ENCODE data around the gene SYN1. TPM values are rescaled to one million over a fixed set of nuclear protein-coding genes. Genes with fewer than 3 reads are reported as not detected.

Gene SYN1
- total RNA-seq, 1 donor from 2014 or later: 2.2 TPM

- Mint-ChIP-seq H3K4me3 (ENCODE audit: unreplicated experiment) (no peak overlapping the region), H3K27ac (ENCODE audit: unreplicated experiment) (no peak overlapping the region), H3K36me3 (ENCODE audit: low read depth, unreplicated experiment) (no peaks in the 10 kb centered on the region), H3K27me3 (ENCODE audit: low read depth, unreplicated experiment) (peaks cover 2% of the 10 kb centered on the region), H3K9me3 (ENCODE audit: unreplicated experiment) (no peaks in the 10 kb centered on the region), H3K4me1 (ENCODE audit: low read depth, unreplicated experiment) (no peaks in the 10 kb centered on the region)
- Histone ChIP-seq H2AFZ (ENCODE audit: low read depth, low read length) (no peak overlapping the region), H3K4me3 (ENCODE audit: insufficient read depth, low read depth, low read length) (no peak overlapping the region), H3K27ac (ENCODE audit: low read depth, low read length) (no peak overlapping the region), H3K4me1 (ENCODE audit: insufficient read depth, low read length) (no peaks in the 10 kb centered on the region), H3K9me3 (ENCODE audit: insufficient read depth, low read depth, low read length) (no peaks in the 10 kb centered on the region), H3K27me3 (ENCODE audit: insufficient read depth, low read length) (no peaks in the 10 kb centered on the region), H3K36me3 (ENCODE audit: insufficient read depth, low read length) (no peaks in the 10 kb centered on the region), H3K4me2 (ENCODE audit: low read length) (no peak overlapping the region), H3K9ac (ENCODE audit: low read length) (no peak overlapping the region), H4K20me1 (ENCODE audit: insufficient read depth, low read length) (no peaks in the 10 kb centered on the region), H3K79me2 (ENCODE audit: insufficient read depth, low read length) (no peaks in the 10 kb centered on the region)
- TF ChIP-seq CTCF (IDR thresholded peaks at IDR 0.05; ENCODE audit: insufficient read depth, low read depth, low read length) (no peak), EZH2 (IDR thresholded peaks at IDR 0.05; ENCODE audit: insufficient read depth, low read length) (no peak)
- DNase-seq (ENCODE audit: low read depth) (no peak), FAIRE-seq (no peak)
Measured at GRCh38 chrX:47529548-47529947, 90.1 kb downstream of the SYN1 start.

- H3K4me1 Mint-ChIP-seq (ENCODE audit: low read depth, unreplicated experiment): no peaks in the 10 kb centered on the region
- Histone ChIP-seq H3K9ac (ENCODE audit: low read length) (peak overlapping the region; percentile 77), H3K27me3 (ENCODE audit: insufficient read depth, low read length) (no peaks in the 10 kb centered on the region), H3K4me1 (ENCODE audit: insufficient read depth, low read length) (no peaks in the 10 kb centered on the region), H3K9me3 (ENCODE audit: insufficient read depth, low read depth, low read length) (no peaks in the 10 kb centered on the region), H3K79me2 (ENCODE audit: insufficient read depth, low read length) (no peaks in the 10 kb centered on the region), H3K36me3 (ENCODE audit: insufficient read depth, low read length) (no peaks in the 10 kb centered on the region), H2AFZ (ENCODE audit: low read depth, low read length) (peak overlapping the region; percentile 69), H3K4me2 (ENCODE audit: low read length) (peak overlapping the region; percentile 87), H3K4me3 (ENCODE audit: insufficient read depth, low read depth, low read length) (peak overlapping the region; percentile 51), H4K20me1 (ENCODE audit: insufficient read depth, low read length) (no peaks in the 10 kb centered on the region), H3K27ac (ENCODE audit: low read depth, low read length) (no peak overlapping the region)
- no peaks in the 10 kb centered on the region for H3K9me3 Mint-ChIP-seq (ENCODE audit: unreplicated experiment)
- no peak overlapping the region for H3K27ac Mint-ChIP-seq (ENCODE audit: unreplicated experiment)
- H3K36me3 Mint-ChIP-seq (ENCODE audit: low read depth, unreplicated experiment): no peaks in the 10 kb centered on the region
- TF ChIP-seq CTCF (IDR thresholded peaks at IDR 0.05; ENCODE audit: insufficient read depth, low read depth, low read length): no peak
- no peak for TF ChIP-seq EZH2 (IDR thresholded peaks at IDR 0.05; ENCODE audit: insufficient read depth, low read length)
- no peak for FAIRE-seq
- no peak for DNase-seq (ENCODE audit: low read depth)
- peaks cover 2% of the 10 kb centered on the region for H3K27me3 Mint-ChIP-seq (ENCODE audit: low read depth, unreplicated experiment)
- no peak overlapping the region for H3K4me3 Mint-ChIP-seq (ENCODE audit: unreplicated experiment)
Measured at GRCh38 chrX:47523713-47524166, 95.9 kb downstream of the SYN1 start.

- no peaks in the 10 kb centered on the region for H3K36me3 Mint-ChIP-seq (ENCODE audit: low read depth, unreplicated experiment)
- Histone ChIP-seq H3K27ac (ENCODE audit: low read depth, low read length) (no peak overlapping the region), H3K9ac (ENCODE audit: low read length) (peak overlapping the region; percentile 77), H3K4me1 (ENCODE audit: insufficient read depth, low read length) (peaks cover under 1% of the 10 kb centered on the region), H3K79me2 (ENCODE audit: insufficient read depth, low read length) (no peaks in the 10 kb centered on the region), H3K4me3 (ENCODE audit: insufficient read depth, low read depth, low read length) (peak overlapping the region; percentile 52), H4K20me1 (ENCODE audit: insufficient read depth, low read length) (no peaks in the 10 kb centered on the region), H2AFZ (ENCODE audit: low read depth, low read length) (peak overlapping the region; percentile 69), H3K9me3 (ENCODE audit: insufficient read depth, low read depth, low read length) (no peaks in the 10 kb centered on the region), H3K36me3 (ENCODE audit: insufficient read depth, low read length) (no peaks in the 10 kb centered on the region), H3K27me3 (ENCODE audit: insufficient read depth, low read length) (no peaks in the 10 kb centered on the region), H3K4me2 (ENCODE audit: low read length) (peak overlapping the region; percentile 87)
- H3K9me3 Mint-ChIP-seq (ENCODE audit: unreplicated experiment): no peaks in the 10 kb centered on the region
- no peak overlapping the region for H3K27ac Mint-ChIP-seq (ENCODE audit: unreplicated experiment)
- peaks cover 2% of the 10 kb centered on the region for H3K27me3 Mint-ChIP-seq (ENCODE audit: low read depth, unreplicated experiment)
- no peak for TF ChIP-seq EZH2 (IDR thresholded peaks at IDR 0.05; ENCODE audit: insufficient read depth, low read length)
- TF ChIP-seq CTCF (IDR thresholded peaks at IDR 0.05; ENCODE audit: insufficient read depth, low read depth, low read length): peak; percentile 45
- DNase-seq (ENCODE audit: low read depth): peak; percentile 30
- no peak for FAIRE-seq
- peak overlapping the region; percentile 73 for H3K4me3 Mint-ChIP-seq (ENCODE audit: unreplicated experiment)
- no peaks in the 10 kb centered on the region for H3K4me1 Mint-ChIP-seq (ENCODE audit: low read depth, unreplicated experiment)
Measured at GRCh38 chrX:47523297-47523696, 96.4 kb downstream of the SYN1 start.
